Measurements from ENCODE around the gene CYB5D1.

CYB5D1 gene

DNA sequence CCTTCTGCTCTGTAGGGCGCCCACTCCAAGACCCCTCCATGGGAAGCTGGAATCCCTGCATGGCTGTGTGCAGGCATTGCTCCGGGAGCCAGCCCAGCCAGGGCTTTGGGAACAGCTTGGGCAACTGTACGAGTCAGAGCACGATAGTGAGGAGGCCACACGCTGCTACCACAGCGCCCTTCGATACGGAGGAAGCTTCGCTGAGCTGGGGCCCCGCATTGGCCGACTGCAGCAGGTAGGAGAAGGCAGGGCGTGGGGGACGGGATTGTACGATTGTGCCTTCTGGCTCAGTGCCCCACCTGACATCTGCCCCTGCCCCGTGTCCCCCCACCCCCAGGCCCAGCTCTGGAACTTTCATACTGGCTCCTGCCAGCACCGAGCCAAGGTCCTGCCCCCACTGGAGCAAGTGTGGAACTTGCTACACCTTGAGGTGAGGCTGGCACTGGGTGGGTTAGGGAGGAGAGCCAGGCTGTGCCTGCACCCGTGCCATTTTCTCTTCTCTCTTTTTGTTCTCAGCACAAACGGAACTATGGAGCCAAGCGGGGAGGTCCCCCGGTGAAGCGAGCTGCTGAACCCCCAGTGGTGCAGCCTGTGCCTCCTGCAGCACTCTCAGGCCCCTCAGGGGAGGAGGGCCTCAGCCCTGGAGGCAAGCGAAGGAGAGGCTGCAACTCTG lies 11.6 kb upstream of the CYB5D1 start:
- no peak for DNase-seq

DNA sequence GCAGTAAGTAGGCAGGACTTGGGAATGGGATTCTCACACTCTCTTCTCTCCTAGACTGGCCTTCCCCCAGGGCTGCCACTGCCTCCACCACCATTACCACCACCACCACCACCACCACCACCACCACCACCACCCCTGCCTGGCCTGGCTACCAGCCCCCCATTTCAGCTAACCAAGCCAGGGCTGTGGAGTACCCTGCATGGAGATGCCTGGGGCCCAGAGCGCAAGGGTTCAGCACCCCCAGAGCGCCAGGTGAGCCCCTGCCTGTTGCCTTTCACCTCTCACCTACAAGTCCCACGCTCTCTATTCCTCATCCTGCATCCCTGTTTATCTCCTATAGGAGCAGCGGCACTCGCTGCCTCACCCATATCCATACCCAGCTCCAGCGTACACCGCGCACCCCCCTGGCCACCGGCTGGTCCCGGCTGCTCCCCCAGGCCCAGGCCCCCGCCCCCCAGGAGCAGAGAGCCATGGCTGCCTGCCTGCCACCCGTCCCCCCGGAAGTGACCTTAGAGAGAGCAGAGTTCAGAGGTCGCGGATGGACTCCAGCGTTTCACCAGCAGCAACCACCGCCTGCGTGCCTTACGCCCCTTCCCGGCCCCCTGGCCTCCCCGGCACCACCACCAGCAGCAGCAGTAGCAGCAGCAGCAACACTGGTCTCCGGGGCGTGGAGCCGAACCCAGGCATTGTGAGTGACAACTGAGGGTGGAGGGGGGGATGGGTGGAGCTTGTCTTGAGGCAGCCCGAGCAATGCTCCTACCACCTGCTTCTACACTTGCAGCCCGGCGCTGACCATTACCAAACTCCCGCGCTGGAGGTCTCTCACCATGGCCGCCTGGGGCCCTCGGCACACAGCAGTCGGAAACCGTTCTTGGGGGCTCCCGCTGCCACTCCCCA lies 10.8 kb upstream of the CYB5D1 start:
- no peak for DNase-seq

- no peak for DNase-seq
These were observed 9.6 kb upstream of the CYB5D1 start for GRCh38 chr17:7848131-7848579.

DNA sequence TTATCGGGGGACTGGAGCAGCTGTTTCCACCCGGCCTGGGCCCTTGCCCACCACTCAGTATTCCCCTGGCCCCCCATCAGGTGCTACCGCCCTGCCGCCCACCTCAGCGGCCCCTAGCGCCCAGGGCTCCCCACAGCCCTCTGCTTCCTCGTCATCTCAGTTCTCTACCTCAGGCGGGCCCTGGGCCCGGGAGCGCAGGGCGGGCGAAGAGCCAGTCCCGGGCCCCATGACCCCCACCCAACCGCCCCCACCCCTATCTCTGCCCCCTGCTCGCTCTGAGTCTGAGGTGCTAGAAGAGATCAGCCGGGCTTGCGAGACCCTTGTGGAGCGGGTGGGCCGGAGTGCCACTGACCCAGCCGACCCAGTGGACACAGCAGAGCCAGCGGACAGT lies 9.1 kb upstream of the CYB5D1 start:
- DNase-seq = no peak

GRCh38 chr17:7849130-7849750 lies 8.6 kb upstream of the CYB5D1 start:
- DNase-seq = no peak

DNA sequence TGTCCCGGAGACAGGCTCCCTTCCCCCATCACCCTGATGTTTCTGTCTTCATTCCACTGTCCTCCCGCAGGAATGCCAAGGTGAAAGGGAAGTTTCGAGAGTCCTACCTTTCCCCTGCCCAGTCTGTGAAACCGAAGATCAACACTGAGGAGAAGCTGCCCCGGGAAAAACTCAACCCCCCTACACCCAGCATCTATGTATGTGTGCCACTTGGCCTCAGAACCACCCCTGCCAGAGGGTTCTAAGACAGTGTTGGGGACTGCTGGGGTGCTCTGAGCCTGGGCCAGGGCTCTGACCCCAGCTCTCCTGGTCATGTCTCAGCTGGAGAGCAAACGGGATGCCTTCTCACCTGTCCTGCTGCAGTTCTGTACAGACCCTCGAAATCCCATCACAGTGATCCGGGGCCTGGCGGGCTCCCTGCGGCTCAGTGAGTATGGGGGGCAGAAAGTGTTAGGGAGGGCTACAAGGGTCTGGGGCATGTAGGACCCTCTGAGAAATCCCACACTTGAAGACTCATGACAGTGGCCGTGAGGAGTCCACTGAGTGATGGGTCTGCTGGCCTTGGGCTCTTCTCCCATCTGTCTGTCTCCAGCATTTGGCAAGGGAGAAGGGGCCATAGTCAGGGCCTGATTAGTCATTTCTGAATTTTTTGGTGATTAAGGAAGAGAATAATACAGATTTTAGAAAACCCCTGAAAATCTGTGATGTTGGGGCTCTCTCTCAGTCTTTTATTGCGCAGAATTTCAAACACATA lies 7.9 kb upstream of the CYB5D1 start:
- no peak for DNase-seq

DNA sequence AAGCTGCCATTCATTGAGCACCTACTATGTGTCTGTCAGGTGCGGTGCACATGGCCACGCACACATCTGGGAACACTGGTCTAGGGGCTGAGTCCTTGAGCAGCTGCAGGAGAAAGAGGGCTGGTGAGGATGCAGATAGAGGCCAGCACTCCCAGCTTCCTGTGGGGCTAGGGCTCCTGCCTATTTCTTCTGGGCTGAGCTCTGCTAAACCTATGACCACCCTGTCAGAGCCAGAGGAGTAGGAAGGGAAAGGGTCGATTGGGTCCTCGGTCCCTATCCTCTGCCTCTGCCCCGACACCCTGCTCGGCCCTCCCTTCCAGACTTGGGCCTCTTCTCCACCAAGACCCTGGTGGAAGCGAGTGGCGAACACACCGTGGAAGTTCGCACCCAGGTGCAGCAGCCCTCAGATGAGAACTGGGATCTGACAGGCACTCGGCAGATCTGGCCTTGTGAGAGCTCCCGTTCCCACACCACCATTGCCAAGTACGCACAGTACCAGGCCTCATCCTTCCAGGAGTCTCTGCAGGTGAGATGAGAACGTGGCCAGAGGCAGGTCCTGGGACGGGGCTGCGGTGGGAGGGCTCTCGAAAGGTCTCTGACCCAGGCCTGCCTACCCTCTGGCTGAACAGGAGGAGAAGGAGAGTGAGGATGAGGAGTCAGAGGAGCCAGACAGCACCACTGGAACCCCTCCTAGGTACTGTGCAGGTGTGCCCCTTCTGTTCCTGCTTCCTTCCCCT lies 6.9 kb upstream of the CYB5D1 start:
- DNase-seq = no peak

- DNase-seq = peak; percentile 84
These were observed 6.2 kb upstream of the CYB5D1 start for GRCh38 chr17:7851438-7852261.

DNA sequence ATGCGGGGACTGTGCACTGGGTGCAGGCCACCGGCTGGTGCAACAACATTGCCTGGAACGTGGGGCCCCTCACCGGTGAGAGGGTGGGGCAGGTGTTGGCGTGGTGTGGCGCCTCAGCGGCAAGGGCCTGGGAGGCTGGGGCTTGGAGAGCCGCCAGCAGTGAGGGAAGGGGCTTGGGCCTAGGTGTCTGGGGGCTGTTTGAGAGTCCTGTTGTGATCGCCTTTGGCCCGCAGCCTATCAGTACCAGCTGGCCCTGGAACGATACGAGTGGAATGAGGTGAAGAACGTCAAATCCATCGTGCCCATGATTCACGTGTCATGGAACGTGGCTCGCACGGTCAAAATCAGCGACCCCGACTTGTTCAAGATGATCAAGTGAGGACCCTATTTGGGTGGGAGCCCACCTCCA lies 5.5 kb upstream of the CYB5D1 start:
- no peak for DNase-seq

GRCh38 chr17:7852919-7853690 lies 4.7 kb upstream of the CYB5D1 start:
- DNase-seq = no peak

DNA sequence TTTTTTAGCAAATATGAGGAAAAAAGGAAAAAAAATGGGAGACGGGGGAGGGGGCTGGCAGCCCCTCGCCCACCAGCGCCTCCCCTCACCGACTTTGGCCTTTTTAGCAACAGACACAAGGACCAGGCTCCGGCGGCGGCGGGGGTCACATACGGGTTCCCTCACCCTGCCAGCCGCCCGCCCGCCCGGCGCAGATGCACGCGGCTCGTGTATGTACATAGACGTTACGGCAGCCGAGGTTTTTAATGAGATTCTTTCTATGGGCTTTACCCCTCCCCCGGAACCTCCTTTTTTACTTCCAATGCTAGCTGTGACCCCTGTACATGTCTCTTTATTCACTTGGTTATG lies 4.1 kb upstream of the CYB5D1 start:
- DNase-seq = no peak

- DNase-seq = no peak
These were observed 3.6 kb upstream of the CYB5D1 start for GRCh38 chr17:7854078-7854777.

DNA sequence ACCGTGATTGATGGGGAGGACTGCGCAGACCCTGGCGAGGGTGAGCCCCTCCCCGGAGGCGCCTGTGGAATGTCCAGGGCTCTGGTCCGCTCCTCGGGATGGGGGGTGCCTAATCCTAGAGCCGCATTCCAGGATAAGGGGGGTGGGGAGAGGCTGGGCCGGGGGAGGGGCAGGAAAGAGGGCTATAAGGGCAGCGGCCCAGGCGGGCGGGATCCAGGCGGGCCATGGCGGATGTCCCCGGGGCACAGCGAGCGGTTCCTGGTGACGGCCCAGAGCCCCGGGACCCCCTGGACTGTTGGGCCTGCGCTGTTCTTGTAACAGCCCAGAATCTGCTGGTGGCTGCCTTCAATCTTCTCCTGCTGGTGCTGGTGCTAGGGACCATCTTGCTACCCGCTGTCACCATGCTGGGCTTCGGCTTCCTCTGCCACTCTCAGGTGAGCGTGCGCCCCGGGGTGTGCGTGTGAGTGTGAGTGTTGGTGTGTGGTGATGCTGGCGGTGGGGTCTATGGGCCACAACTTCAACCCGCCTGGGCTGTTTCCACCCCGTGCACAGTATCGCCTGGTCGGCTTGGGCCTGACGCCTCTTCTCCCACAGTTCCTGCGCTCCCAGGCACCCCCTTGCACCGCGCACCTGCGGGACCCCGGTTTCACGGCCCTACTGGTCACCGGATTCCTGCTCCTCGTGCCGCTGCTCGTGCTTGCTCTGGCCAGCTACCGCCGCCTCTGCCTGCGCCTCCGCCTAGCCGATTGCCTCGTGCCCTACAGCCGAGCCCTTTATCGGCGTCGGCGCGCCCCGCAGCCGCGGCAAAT lies 2.7 kb upstream of the CYB5D1 start, which contains the start of gene TMEM88:
TMEM88 (plus strand) TSS at position 216 of the 809 bp plus-strand sequence; CDS start at position 225, 9 bp downstream.
- DNase-seq = no peak

DNA sequence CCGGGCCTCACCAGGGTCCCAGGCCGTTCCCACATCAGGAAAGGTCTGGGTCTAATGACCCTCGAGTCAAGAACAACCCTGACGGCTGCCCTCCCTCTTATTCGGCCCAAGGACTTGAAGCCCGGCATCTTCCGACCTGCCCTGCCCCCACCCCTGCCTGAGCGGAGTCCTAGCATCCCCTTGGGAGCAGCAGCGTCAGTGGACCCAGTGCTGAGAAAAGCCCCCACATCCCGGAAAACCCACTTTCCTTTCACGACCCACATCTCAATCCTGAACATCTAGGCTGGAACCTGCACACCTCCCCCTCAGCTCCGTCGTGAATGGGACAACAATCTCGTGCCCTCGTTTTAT lies 2.2 kb upstream of the CYB5D1 start:
- DNase-seq = no peak

DNA sequence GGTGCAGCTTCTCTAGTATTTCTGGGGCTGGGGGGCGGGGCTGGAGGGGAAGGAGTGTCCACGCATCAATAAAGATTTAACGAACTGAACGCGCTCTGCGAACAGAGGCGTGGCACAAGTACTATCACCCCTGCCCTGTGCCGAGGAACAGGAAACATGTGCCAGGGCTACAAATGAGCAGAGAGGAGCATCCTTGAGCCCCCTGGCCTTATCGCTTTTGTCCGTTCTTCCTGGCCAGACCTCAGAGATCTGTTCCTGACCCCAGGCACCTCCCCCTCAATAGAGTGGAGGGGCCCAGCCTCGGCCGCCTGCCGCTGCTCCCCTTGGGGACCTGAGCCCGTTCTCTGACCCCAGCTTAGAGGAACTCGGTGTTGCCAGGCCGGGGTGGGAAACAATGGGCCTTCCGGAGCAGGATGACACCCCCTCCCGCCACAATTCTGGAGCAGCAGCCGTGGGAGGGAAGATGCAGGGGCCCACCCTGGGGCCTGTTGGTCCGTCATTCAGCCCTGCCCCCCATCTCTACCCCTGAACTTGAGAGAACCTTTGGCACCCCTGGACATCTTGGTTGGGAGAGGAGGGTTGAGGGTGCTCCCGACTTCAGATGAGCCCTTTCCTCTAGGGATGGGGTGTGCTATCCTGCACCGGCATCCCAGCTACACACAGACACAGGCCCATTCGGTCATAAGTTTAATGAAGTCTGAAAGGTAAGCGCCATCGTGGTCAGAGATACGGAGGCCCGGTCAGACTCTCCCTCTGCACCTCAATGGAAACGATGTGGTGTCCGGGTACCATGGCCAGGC lies 1.6 kb upstream of the CYB5D1 start:
- no peak for DNase-seq

- DNase-seq = peak; percentile 95
These were observed 741 bp upstream of the CYB5D1 start, which contains the start of gene NAA38 for GRCh38 chr17:7856811-7857712. Gene NAA38, minus strand, starts transcription at chr17:7857559. Its CDS starts 96 bp downstream, at chr17:7857463.

GRCh38 chr17:7858522-7858810 lies 663 bp downstream of the CYB5D1 start:
- no peak for DNase-seq

Data from NCI-H2029 (cell line).